NCI-H2107 (cell line): ENCODE measurements around the gene BCL2L11.

Experiments used
- DNase-seq: peaks from one replicate; lab custom pipeline; 2025; lab: John Stamatoyannopoulos, UW

BCL2L11 gene

GRCh38 chr2:111143107-111143842, 22.6 kb downstream of the BCL2L11 start:
- DNase-seq: no peak

- no peak for DNase-seq
Measured at GRCh38 chr2:111143843-111144198, 23.1 kb downstream of the BCL2L11 start.

GRCh38 chr2:111145103-111145760, 24.5 kb downstream of the BCL2L11 start:
- no peak for DNase-seq

GRCh38 chr2:111145951-111146350, 25.2 kb downstream of the BCL2L11 start:
- no peak for DNase-seq

- no peak for DNase-seq
Measured at GRCh38 chr2:111148225-111148873, 27.6 kb downstream of the BCL2L11 start.

GRCh38 chr2:111148925-111149324, 28.2 kb downstream of the BCL2L11 start:
- no peak for DNase-seq

GRCh38 chr2:111149882-111150455, 29.3 kb downstream of the BCL2L11 start:
- no peak for DNase-seq

- no peak for DNase-seq
Measured at GRCh38 chr2:111154758-111155157, 34.0 kb downstream of the BCL2L11 start.

- no peak for DNase-seq
Measured at GRCh38 chr2:111155610-111156009, 34.9 kb downstream of the BCL2L11 start.

GRCh38 chr2:111156529-111156928, 35.8 kb downstream of the BCL2L11 start:
- DNase-seq: no peak

- no peak for DNase-seq
Measured at GRCh38 chr2:111157071-111157661, 36.5 kb downstream of the BCL2L11 start.

GRCh38 chr2:111157798-111158197, 37.1 kb downstream of the BCL2L11 start:
- DNase-seq: no peak

- DNase-seq: no peak
Measured at GRCh38 chr2:111159641-111160040, 38.9 kb downstream of the BCL2L11 start.

- no peak for DNase-seq
Measured at GRCh38 chr2:111160758-111161157, 40.0 kb downstream of the BCL2L11 start.

- DNase-seq: no peak
Measured at GRCh38 chr2:111161971-111162370, 41.3 kb downstream of the BCL2L11 start.

- no peak for DNase-seq
Measured at GRCh38 chr2:111162718-111163331, 42.1 kb downstream of the BCL2L11 start.

GRCh38 chr2:111164078-111164477, 43.4 kb downstream of the BCL2L11 start:
- no peak for DNase-seq

- DNase-seq: no peak
Measured at GRCh38 chr2:111165084-111165483, 44.4 kb downstream of the BCL2L11 start.

- no peak for DNase-seq
Measured at GRCh38 chr2:111166115-111166514, 45.4 kb downstream of the BCL2L11 start.

GRCh38 chr2:111167076-111167862, 46.6 kb downstream of the BCL2L11 start:
- DNase-seq: no peak

GRCh38 chr2:111167863-111168162, 47.1 kb downstream of the BCL2L11 start:
- no peak for DNase-seq
